ENCODE data around the gene GNAS.

GRCh38 chr20:58878399-58878798 is 25.9 kb downstream of the GNAS start:
- TF ChIP-seq POLR2A (IDR thresholded peaks at IDR 0.05) = no peak
- no peak for TF ChIP-seq CTCF (IDR thresholded peaks at IDR 0.05)

All from thyroid gland (tissue), 4 donors.